Progenitor cell of endocrine pancreas (in vitro differentiated cells): Measurements from ENCODE around the gene TAS2R43. TPM values are rescaled to one million over a fixed set of nuclear protein-coding genes. Genes with fewer than 3 reads are reported as not detected.
"Not testable (repeated sequence)": the region's sequence is repeated elsewhere in the genome, so short reads cannot be mapped to it uniquely, and the experiment has no call there.

Experiments
- DNase-seq: peaks from one replicate; pipeline ENCODE4 v3.0.0; 2021; ENCODE audit warnings: low spot score; ENCODE audit not compliant: unreplicated experiment
- H3K27ac Mint-ChIP-seq: 2 replicates; pipeline ENCODE4 v1.8.0; 2021; ENCODE audit warnings: mild to moderate bottlenecking, moderate library complexity, mixed read lengths
- H3K27me3 Mint-ChIP-seq: 2 replicates; pipeline ENCODE4 v1.8.0; 2021; ENCODE audit warnings: mixed read lengths
- H3K36me3 Mint-ChIP-seq: 2 replicates; pipeline ENCODE4 v1.8.0; 2022; ENCODE audit warnings: mixed read lengths; ENCODE audit not compliant: insufficient read depth
- H3K4me1 Mint-ChIP-seq: 2 replicates; pipeline ENCODE4 v1.8.0; 2021; ENCODE audit warnings: low read depth, mixed read lengths
- H3K4me3 Mint-ChIP-seq: 2 replicates; pipeline ENCODE4 v1.8.0; 2021; ENCODE audit warnings: low read depth, mild to moderate bottlenecking, moderate library complexity, mixed read lengths
- H3K9me3 Mint-ChIP-seq: 2 replicates; pipeline ENCODE4 v1.8.0; 2021; ENCODE audit warnings: low read depth, mixed read lengths
- total RNA-seq: library from RNA; stranded (reverse); gene quantifications from 2 replicates; pipeline ENCODE4 v1.2.1, GENCODE V29; 2021
- TF ChIP-seq, protein P1 (sequence below): fragments of 200-600 bp; sonication (generic); IDR thresholded peaks from one replicate; pipeline ENCODE4 v1.5.0; 2021; ENCODE audit warnings: antibody characterized with exemption, mild to moderate bottlenecking; ENCODE audit not compliant: unreplicated experiment

The TAS2R43 gene
- total RNA-seq, 1 donor from 2014 or later: 1.2 TPM

DNA sequence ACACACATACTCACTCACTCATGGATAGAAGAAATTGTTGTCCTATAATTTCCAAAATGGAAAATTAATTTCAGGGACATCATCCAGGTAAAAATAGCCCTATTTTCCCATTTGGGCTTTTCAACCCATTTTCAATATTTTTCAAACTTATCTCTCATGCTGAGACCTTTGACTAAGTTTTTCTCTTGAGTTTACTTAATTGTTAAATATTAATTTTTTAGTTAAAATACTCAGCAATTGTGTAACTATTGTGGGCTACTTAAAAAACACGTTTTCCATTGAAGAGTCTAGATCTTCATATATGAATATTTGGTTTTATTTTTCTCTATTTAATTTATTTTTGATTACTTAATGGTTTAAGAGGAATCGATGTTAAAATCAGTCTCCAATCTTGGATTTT is 14.2 kb upstream of the TAS2R43 start:
- Mint-ChIP-seq H3K27me3 (no peaks in the 10 kb centered on the region), H3K36me3 (peaks cover 67% of the 10 kb centered on the region), H3K4me1 (no peaks in the 10 kb centered on the region), H3K9me3 (peaks cover 39% of the 10 kb centered on the region), H3K4me3 (no peak overlapping the region), H3K27ac (no peak overlapping the region)
- DNase-seq: no peak
- TF ChIP-seq, protein P1, sequence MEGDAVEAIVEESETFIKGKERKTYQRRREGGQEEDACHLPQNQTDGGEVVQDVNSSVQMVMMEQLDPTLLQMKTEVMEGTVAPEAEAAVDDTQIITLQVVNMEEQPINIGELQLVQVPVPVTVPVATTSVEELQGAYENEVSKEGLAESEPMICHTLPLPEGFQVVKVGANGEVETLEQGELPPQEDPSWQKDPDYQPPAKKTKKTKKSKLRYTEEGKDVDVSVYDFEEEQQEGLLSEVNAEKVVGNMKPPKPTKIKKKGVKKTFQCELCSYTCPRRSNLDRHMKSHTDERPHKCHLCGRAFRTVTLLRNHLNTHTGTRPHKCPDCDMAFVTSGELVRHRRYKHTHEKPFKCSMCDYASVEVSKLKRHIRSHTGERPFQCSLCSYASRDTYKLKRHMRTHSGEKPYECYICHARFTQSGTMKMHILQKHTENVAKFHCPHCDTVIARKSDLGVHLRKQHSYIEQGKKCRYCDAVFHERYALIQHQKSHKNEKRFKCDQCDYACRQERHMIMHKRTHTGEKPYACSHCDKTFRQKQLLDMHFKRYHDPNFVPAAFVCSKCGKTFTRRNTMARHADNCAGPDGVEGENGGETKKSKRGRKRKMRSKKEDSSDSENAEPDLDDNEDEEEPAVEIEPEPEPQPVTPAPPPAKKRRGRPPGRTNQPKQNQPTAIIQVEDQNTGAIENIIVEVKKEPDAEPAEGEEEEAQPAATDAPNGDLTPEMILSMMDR: no peak

DNA sequence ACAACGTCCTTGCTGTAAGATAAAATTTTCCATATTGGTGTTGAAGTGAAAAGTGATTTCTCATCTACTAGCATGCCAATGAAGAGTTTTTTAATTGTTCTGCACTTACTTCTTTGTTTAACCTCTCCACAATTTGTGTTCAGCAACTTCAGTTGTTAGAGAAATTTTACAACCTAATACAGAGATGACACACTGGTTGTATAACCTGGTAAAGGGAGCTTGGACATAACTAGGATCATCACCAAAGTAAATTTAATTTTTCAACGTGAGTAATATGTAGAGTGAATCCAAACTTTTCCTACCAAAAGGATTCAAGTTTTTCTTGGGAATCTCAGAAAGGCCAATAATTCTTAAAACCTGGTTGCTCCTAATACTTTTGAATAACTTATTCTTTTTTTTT is 13.4 kb upstream of the TAS2R43 start:
- no peaks in the 10 kb centered on the region for H3K4me1 Mint-ChIP-seq
- no peak overlapping the region for H3K4me3 Mint-ChIP-seq
- TF ChIP-seq, protein P1: no peak
- peaks cover 63% of the 10 kb centered on the region for H3K36me3 Mint-ChIP-seq
- peaks cover 32% of the 10 kb centered on the region for H3K9me3 Mint-ChIP-seq
- H3K27me3 Mint-ChIP-seq: no peaks in the 10 kb centered on the region
- DNase-seq: no peak
- H3K27ac Mint-ChIP-seq: no peak overlapping the region

DNA sequence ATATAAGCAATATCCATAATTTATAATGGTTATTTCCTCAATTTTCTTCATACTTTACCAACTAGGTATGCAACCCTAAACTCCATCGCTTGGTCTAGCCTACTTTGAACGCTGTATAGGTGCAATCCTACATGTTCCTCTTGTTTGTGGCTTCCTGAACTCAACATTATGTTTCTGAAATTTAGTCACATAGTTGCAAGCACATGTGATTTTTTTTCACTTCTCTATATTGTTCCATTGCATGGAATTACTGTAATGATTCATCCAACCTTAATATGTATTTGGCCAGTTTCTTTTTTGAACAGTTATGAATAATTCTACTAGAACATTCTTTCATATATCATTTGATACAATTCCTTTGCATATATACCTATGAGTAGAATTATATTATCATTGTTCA is 2.8 kb upstream of the TAS2R43 start:
- H3K9me3 Mint-ChIP-seq, H3K4me1 Mint-ChIP-seq, DNase-seq, H3K27me3 Mint-ChIP-seq, H3K27ac Mint-ChIP-seq, H3K4me3 Mint-ChIP-seq: not testable (repeated sequence)
- H3K36me3 Mint-ChIP-seq: peaks cover 16% of the 10 kb centered on the region

DNA sequence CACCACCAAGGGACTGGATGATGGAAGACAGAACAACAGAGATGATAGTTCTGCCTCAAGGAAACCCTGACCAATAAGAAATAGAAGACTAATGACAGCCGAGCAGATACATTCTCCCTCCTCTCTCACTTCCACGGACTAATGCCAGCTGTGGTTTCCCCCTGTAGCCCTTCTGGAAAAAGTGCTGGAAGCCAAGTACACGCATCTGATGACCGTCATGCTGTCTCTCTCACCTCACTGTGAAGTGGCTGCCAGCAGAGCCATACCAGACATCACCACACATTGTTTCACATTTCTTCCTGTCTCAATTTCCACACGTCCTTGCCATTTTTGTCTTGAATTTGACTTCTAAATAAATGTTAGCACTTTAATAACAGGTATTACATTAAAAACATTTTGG is 2.9 kb downstream of the TAS2R43 start:
- H3K4me3 Mint-ChIP-seq: no peak overlapping the region
- TF ChIP-seq, protein P1: no peak
- peaks cover under 1% of the 10 kb centered on the region for H3K9me3 Mint-ChIP-seq
- peaks cover 10% of the 10 kb centered on the region for H3K36me3 Mint-ChIP-seq
- no peak overlapping the region for H3K27ac Mint-ChIP-seq
- H3K4me1 Mint-ChIP-seq: no peaks in the 10 kb centered on the region
- no peak for DNase-seq
- H3K27me3 Mint-ChIP-seq: no peaks in the 10 kb centered on the region

DNA sequence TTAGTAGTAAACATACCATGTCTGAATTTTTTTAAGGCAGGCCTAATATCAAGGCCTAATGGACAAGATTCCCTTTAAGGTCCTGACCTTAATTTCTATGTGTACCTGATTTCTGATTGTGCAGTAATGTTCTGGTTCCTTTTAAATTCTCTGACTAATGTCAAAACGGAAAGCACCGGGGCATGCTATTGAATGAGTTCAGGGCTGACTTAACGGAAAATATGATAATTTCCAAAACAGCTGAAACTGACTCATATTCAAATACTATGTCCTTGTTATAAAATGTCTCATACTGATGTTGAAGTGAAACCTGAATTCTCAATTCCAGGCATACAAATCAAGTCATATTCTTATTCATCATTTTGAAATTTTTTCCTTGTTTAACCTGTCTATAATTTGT is 6.7 kb downstream of the TAS2R43 start:
- TF ChIP-seq, protein P1: no peak
- H3K4me3 Mint-ChIP-seq: no peak overlapping the region
- DNase-seq: no peak

DNA sequence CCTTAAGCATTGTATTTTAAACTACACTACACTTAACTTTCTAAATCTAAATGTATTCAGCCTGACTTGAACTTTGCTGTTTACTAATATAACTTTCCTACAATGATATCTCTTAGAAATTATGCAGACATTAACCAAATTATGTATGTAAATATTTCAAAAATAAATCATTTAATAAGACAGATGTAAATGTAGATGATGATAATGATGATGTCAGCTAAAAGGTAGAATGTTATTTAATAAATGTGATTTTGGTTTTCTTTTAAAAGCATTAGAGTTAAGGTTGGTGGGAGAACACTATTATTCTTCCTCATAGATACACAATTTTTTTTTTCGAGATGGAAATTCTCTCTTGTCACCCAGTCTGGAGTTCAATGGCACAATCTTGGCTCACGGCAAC is 10.1 kb downstream of the TAS2R43 start:
- no peak for DNase-seq
- no peaks in the 10 kb centered on the region for H3K4me1 Mint-ChIP-seq
- no peaks in the 10 kb centered on the region for H3K27me3 Mint-ChIP-seq
- TF ChIP-seq, protein P1: no peak
- H3K27ac Mint-ChIP-seq: no peak overlapping the region
- no peak overlapping the region for H3K4me3 Mint-ChIP-seq
- H3K9me3 Mint-ChIP-seq: peaks cover 19% of the 10 kb centered on the region
- H3K36me3 Mint-ChIP-seq: peaks cover 20% of the 10 kb centered on the region

More for the DNA sequence above, 6.7 kb downstream of the TAS2R43 start:
- Mint-ChIP-seq H3K27ac (no peak overlapping the region), H3K4me1 (no peaks in the 10 kb centered on the region), H3K36me3 (peaks cover 17% of the 10 kb centered on the region), H3K9me3 (peaks cover 17% of the 10 kb centered on the region), H3K27me3 (no peaks in the 10 kb centered on the region)
